HG03135 (cell line): ENCODE data around the gene PDE4C.
"Not testable (repeated sequence)": the region's sequence is repeated elsewhere in the genome, so short reads cannot be mapped to it uniquely, and the experiment has no call there.

Source experiments
- ATAC-seq: cut with Tn5 transposase; IDR thresholded peaks from one replicate; pipeline ENCODE4 v1.9.1; 2021; ENCODE audit warnings: mild to moderate bottlenecking, moderate library complexity; ENCODE audit not compliant: unreplicated experiment

Gene PDE4C

DNA sequence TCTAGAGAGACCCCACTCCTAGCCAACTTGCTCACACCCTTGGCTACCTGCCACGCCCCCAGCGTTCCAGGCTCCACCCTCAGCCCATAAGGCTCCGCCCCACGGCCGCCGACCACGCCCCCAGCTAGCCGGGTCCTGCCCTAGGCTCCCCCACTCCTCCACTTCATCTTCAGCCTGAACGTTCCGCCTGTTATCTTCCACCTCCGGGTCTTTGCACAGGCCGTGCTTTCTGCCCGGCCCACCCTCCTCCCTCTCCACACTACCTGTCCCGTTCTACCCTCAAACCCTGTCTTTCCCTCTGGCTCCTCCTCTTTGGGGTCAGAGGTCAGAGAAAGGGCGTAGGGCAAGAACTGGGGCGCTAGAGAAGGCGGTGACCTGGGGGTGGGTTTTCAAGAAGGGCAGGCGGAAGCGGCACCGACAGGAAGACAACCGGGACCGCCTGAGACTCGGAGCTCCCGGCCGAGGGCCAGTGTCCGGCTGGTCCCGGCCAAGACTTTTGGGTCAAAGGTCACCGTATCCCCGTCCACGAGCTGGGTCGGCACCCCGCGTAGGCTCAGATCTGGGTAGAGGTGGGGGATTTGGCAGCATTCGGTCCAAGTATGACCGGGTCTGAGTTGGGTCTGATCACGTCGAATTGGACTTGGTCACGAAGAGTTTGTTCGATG lies 2.2 kb downstream of the PDE4C start:
- ATAC-seq = no peak

DNA sequence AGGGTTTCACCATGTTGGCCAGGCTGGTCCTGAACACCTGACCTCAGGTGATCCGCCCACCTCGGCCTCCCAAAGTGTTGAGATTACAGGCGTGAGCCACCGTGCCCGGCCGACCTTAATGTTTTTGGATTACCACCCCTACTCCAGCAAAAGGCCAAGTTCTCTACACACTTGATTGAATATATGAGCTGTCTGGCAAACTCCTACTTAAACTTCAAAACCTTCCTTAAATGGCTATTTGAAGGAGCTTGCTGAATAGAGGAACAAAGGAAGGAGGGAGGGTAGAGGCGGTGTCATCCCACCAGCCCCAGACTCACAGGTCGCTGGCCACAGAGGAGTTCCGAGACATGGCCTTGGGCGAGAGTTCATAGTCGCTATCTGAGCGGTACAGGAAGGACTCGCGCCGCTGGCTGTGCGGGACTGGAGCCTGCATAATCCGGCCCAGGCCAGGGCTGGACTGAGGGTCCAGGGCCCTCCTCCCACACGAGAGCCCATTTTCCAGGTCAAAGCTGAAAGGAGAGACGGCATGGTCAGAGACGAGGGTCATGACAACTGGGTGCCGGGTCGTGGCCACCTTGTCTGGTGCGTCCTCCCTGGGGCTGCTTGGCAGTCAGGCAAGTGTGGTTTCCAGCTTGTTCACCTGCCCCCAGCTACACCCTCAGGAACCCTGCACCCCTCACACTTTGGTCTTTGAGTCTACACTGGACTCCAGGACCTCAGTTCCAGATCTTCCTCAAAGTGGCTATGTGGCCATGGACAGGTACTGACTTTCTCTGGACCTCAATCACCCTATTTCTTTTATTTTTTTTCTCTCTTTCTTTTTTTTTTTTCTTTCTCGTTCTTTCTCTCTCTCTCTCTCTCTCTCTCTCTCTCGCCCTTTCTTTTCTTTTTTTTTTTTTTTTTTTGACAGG lies 4.2 kb downstream of the PDE4C start:
- ATAC-seq = no peak

DNA sequence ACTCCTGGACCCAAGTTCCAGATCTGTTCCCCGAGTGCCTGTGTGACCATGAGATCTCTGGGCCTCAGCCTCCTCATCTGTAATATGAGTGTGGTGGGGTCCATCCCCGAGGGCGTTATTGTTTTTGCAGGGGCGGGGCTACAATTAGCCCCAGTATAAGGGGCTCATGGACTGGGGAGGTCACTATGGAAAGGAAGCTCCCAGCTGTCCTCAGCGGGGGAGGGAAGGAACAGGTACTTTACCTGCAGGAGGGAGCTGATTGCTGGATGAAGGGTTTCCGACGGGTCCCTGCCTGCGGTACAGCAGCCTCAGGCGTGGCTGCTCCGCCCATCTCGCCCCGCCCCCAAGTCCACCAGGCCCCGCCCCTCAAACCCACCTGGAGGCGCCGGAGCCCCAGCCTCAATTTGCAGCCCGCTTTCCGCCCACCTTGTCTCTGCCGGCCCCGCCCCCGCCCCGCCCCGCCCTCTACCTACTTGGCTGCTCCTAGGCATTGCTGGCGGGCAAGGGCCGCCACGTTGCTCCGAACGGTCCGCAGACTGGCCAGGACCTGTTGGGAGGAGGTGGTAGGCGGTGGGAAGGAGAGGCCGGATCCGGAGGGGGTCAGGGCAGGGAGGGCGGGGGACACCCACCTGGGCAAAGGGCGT lies 5.5 kb downstream of the PDE4C start:
- no peak for ATAC-seq

DNA sequence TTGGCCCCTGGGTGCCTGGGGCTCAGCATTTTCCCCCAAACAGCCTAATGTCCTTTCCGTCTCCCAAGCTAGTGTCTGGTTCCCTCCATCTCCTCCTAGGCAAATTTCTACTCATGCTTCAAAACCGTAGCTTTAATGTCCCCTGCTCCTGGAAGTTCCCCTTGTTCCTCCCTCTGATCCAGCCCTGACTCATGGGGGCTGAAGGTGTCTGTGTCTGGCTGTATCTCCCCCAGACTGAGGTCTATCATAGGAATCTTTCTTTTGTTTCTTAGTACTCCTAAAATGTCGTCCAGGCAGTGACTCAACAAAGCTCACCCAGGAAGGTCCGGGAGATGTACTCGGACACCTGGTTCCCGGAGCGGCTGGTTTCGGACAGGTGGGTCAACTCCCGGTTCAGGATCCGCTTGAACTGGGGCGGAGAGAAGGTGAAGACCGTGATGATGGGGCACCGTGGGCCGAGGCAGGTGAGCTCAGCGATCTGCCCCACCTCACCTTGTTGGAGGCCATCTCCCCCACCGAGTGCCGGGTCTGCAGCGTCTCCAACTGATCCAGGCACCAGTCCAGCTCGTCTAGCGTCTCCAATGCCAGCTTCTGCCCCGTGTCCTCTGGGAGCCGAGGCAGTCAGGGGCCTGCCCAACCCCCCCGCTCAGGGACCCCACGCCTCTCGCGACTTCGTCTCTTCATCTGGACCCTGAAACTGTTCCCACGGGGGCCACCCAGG lies 6.2 kb downstream of the PDE4C start:
- no peak for ATAC-seq

GRCh38 chr19:18218600-18218999 lies 7.6 kb downstream of the PDE4C start:
- no peak for ATAC-seq

DNA sequence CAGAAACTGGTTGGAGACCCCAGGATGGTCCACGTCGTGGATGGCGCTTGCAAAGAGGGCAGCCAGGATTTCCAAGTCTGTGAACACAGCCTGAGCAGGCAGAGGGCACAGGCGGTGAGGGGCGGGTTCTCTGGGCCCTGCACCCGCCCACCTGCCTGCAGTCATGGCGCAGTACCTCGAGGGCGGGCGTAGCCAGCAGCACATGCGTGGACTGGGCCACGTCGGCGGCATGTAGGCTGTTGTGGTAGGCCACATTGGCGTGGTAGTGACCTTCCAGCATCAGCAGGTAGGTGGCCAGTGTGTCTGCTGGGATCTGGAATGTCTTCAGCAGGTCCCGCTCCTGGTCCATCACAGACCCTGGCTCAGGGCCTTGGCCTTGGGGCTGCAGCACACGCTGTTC lies 8.1 kb downstream of the PDE4C start:
- ATAC-seq = no peak

GRCh38 chr19:18216789-18217188 lies 9.4 kb downstream of the PDE4C start:
- no peak for ATAC-seq

DNA sequence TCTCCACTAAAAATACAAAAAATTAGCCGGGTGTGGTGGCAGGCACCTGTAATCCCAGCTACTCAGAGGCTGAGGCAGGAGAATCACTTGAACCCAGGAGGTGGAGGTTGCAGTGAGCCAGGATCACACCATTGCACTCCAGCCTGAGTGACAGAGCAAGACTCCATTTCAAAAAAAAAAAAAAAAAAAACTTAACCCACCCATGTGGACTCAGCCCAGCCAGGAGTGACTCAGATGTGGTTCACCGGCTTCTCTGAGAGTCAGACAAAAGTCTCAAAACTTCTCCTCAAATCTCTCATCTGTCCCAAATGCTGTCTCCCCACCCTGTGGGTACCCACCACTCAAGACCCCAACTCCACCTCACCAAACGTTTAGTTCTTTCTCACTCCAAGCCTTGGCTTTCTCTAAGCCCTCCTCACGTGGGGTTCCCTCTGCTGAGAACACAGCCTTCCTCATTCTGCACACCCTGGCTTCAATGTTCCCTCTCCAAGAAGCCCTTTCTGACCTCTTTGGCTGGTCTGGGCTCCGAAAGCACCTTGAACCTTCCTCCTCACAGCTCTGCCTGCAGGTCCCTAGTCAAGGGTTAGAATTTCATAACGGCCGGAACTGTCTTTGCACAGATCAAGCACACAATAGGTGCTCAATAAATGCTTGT lies 11.3 kb downstream of the PDE4C start:
- ATAC-seq = no peak

- ATAC-seq = no peak
Measured at GRCh38 chr19:18211683-18212082, 14.6 kb downstream of the PDE4C start.

DNA sequence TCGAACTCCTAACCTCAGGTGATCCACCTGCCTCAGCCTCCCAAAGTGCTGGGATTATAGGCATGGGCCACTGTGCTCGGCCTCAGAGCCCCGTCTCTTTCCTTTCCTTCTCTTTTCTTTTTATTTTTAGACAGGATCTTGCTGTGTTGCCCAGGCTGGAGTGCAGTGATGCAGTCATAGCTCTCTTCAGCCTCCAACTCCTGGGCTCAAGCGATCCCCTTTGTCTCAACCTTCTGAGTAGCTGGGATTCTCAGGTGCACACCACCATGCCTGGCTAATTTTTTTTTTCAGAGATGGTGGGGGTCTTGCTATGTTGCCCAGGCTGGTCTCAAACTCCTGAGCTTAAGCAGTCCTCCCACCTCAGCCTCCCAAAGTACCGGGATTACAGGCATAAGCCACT lies 16.3 kb downstream of the PDE4C start:
- ATAC-seq = not testable (repeated sequence)

DNA sequence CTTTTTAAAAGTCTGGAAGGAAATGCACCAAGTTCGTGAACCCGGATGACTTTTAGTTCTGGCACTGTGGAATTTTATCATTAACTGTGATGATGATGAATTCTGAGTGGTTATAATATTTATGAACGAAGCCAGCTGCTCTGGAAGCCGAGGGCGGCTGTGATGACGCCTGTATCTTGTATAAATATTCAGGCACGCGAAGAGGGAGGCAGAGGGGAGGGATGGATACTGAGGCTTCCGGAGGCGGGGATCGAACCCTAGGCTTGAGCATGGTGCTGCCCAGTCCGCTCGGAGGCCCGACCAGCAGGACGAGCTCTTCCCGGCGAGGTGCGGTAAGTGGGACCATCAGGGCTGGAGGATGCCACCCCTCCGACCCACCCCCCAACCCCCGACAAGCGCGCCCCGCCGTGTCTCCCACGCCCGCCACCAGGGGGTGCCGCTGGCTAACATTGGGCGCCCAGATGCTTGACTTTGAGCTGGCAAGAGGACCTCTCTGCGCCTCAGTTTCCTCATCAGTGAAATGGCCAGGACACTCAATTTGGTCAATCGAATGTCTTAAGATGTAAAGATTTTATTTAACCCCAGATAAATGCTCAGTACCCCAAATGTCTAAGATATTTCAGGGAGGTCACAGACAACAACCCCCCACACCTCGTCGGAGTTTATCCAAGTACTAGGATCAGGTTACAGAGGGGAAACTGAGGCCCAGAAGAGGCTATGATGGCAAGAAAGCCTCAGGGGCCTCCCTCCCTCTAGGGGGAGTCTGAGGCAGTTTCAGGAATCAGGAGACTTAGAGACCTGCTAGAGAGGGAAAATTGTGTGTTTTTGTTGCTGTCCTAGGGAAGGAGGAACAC lies 17.9 kb downstream of the PDE4C start:
- ATAC-seq = no peak

DNA sequence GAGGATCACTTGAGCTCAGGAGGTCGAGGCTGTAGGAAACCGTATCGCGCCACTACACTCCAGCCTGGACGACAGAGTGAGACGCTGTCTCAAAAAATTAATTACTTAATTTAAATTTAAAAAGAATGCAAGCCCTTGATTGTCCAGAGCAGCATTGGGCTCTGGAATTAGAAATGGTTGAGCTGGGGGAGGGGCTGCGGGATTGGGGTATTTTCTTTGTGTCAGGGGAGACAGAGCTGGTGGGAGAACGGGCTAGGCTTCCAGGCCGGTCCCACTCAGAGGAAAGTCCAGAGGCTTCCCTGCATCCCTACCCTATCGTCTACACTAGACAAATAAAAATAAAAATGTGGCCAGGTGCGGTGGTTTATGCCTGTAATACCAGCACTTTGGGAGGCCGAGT lies 20.2 kb downstream of the PDE4C start:
- ATAC-seq = no peak

DNA sequence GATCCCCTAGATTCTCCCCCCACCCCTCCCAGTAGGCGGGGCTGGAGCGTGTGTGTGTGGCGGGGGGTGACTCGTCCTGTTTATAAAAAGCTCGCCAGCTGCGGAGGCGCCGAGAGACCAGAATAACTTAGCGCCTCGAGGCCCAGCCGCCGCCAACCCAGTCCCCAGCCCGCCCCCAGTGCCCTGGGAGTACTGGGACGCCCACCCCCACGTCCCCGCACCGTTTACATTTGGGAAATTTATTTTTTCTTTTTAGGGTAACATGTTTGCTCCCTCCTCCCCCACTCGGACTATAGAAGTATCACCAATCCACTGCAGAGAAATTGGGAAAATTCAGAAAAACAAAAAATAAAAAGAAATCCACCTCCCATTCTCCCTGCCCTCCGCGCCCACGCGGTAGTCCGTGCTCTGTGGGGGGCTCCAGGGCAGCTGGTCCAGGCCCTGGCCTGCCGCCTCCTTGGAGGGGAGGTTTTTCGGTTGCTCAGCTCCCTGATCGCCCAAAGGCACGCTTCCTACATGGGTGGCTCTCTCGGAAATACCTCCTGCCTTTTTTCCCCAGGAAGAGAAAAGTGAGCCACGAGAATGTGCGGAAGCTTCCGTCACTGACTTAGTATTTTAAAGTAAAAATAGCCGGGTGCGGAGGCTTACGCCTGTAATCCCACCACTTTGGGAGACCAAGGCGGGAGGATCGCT lies 20.9 kb downstream of the PDE4C start:
- no peak for ATAC-seq

GRCh38 chr19:18204394-18205199 lies 21.6 kb downstream of the PDE4C start:
- peak; percentile 2 for ATAC-seq

DNA sequence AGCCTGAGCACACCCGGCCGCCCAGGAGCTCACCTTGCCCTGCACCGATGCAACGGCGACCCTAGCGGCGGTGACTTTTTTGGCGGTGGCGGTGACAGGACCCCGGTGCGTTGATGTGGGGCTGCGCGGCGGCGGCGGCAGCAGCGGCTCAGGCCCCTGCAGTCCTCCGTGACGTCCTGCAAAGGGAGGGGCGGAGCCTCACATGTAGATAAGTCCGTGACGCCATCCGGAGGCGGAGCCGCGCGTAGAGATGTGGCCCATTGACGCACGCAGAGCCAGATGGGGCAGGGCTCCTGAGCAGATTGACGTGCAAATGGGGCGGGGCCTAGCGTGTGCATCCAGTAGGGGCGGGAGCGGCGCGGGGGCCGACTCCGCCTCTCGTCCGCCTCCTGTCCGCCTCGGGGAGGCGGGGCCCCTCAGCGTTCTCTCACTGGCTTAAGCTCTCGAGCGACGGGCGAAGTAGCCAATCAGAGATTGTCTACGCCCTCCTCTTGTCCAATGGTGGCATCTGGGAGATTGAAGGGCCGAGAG lies 22.3 kb downstream of the PDE4C start, which contains the start of gene RAB3A:
TSS of gene RAB3A (minus strand) at position 180 of the 531 bp plus-strand sequence. CDS start 1,302 bp downstream, outside the sequence.
- peak; percentile 88 for ATAC-seq

GRCh38 chr19:18203408-18203862 lies 22.8 kb downstream of the PDE4C start:
- no peak for ATAC-seq

- no peak for ATAC-seq
Measured at GRCh38 chr19:18202778-18203407, 23.3 kb downstream of the PDE4C start.
